HG03575 (cell line): ENCODE results near the gene JAM3.
"Not testable (repeated sequence)": the region's sequence is repeated elsewhere in the genome, so short reads cannot be mapped to it uniquely, and the experiment has no call there.

Source experiments
- ATAC-seq: cut with Tn5 transposase; IDR thresholded peaks from one replicate; pipeline ENCODE4 v1.9.1; 2021; ENCODE audit not compliant: unreplicated experiment, insufficient number of reproducible peaks, low FRiP score; ENCODE audit errors: extremely low read depth

JAM3 gene

GRCh38 chr11:134155946-134156865 is 87.3 kb downstream of the JAM3 start:
- ATAC-seq: no peak

- no peak for ATAC-seq
Measured at GRCh38 chr11:134157451-134157850, 88.6 kb downstream of the JAM3 start.

DNA sequence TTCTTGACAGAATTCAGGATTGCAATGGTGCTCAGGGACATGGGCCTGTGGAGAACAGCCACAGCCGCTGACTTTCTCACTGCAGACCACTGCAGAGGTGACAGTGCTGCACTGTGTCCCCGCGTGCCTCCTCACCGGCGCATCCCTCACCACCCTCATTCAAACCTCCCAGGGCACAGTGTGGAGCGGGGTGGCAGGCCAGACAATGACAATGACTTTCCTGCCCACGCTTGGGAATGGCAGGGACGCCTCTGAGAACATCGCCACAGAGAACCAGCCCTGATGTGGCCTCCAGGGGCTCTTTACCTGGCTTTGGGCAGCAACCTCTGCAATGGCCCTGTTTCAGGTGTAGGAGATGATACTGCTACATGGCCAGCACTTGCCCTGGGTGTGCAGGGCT is 89.2 kb downstream of the JAM3 start:
- no peak for ATAC-seq

DNA sequence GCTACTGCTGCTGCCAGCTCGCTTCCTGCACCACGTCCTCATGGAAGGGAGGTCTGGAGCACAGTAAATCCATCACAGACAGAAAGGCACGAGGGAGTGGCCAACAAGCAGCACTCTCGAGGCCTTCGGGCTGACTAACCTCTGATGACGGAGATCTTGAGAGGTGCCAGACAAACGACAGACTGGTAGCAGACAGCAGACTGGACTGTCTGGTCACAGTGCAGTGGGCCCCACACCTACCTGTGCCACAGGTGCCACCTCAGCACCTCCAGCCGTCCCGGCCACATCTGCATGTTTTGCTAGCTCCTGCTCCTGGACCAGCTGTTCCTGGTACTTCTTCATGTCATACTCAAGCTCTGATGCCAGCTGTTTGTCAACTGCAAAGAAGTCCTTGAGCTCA is 90.8 kb downstream of the JAM3 start:
- ATAC-seq: no peak

DNA sequence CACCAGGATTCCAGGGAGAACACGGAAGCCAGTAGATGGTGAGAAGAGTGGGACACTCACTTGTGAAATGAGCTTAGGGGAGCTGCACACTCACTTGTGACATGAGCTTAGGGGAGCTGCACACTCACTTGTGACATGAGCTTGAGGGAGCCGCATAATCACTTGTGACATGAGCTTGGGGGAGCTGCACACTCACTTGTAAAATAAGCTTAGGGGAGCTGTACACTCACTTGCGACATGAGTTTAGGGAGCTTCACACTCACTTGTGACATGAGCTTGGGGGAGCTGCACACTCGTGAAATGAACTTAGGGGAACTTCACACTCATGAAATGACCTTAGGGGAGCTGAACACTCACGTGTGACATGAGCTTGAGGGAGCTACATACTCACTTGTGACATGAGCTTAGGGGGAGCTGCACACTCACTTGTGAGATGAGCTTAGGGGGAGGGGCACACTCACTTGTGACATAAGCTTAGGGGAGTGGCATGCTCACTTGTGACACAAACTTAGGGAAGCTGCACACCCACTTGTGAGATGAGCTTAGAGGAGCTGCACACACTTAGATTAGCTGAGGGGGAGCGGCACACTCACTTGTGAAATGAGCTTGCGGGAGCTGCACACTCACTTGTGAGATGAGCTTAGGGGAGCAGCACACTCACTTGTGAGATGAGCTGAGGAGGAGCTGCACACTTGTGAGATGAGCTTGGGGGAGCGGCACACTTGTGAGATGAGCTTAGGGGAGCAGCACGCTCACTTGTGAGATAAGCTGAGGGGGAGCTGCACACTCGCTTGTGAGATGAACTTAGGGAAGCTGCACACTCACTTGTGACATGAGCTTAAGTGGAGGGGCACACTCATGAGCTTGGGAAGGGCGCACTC is 95.9 kb downstream of the JAM3 start:
- no peak for ATAC-seq

DNA sequence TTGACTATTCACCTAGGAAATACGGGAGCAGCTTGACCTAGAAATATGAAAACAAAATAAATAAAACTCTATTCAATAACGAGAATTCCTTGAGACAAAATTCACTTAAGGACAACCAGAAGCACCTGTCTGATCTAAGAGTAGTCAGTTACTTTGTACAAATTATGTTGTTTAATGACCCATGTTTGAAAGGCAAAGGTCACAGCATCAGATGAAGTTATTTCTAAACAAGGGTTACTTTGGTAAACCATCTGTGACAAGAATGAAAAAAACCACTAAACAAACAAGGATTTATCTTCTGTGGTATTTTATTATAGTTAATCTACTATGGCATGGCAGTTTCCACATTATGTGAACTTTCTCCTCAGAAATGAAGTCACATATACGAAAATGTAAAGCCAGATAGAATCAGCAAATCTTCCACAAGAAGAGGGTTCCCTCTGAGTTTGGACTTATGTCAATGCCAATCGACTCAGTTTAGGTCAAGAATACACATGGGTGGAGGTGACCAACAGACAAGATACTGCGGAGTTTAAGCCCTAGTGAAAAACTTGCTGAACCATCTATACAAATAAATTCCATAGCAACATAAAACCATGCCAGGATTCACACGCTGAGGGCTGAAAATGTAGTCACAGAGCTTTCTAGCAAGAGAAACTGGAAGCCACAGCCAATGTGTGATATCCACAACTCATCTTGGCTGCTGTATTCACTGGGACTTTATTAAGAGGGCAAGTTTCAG is 101.5 kb downstream of the JAM3 start:
- ATAC-seq: no peak

- no peak for ATAC-seq
Measured at GRCh38 chr11:134170919-134171281, 102.0 kb downstream of the JAM3 start.

DNA sequence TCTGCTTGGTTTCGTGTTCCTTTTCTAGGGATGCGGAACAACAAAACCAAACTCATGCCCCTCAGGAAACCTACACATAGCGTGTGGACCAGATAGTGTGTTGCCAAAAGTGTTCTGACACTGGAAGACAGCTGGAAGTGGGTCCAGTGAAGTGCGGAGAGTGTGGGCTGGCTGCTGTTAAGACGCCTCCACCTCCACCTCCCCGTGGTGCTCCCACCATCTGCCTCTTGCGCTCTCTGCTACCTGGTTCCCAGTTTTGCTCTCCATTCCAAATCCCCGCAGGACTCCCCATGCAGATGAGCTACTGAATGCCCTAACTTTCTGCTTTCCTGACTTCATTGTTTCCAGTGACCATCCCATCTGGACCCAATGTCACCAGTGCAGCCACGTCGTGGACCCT is 103.1 kb downstream of the JAM3 start:
- no peak for ATAC-seq

DNA sequence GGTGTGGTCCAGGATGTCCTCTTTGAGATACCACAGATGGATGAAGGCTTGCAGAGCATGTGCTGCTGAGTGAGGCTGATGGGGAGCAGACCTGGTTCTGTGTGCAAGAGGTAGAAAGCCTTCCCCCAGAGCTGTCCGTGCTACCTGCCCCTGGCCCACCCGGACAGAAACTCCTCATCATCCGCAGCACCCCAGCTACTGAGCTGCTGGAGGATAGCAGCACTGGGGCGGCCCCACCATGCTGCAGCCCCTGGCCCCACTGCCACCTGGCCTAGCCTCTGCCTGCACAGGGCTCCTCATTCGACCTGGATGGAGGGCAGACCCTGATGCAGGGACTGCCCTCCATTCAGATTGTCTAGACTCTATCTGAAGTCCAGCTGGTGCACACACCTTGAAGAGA is 104.4 kb downstream of the JAM3 start:
- no peak for ATAC-seq

- ATAC-seq: no peak
Measured at GRCh38 chr11:134176284-134176683, 107.4 kb downstream of the JAM3 start.

DNA sequence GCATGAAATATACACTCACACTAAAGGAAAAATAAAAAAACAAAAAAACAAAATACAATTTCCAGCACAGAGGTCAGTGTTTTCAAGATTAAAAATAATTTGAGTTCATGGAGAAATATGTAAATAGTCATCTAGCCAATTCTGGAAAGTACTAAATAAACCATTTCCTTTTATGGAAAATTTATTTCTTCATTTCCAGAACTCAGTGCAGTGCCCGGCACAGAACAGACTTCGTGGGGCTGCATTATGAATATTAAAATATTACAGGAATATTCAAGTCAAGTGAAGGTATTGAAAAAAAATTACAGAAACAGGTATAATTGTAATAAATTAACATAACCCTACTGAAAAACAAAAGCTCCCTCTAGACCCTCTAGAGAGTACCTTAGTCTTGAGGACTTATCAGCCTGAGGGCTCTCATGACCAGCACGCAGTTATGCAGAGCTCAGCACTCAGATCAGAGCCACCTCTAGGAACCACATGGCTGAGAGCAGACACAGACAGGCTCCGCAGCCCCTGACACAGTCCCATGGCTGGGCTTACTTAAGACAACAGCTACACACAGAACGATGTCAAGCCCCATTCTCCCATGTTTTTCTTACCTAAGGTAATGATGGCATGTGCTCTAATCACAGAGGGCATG is 109.3 kb downstream of the JAM3 start:
- no peak for ATAC-seq

GRCh38 chr11:134181707-134182106 is 112.8 kb downstream of the JAM3 start:
- ATAC-seq: no peak

DNA sequence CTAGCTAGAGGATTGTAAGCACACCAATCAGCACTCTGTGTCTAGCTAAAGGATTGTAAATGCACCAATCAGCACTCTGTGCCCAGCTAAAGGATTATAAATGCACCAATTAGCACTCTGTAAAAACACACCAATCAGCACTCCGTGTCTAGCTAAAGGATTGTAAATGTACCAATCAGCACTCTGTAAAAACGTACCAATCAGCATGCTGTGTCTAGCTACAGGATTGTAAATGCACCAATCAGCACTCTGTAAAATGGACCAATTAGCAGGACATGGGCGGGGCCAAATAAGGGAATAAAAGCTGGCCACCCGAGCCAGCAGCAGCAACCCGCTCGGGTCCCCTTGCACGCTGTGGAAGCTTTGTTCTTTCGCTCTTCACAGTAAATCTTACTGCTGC is 119.2 kb downstream of the JAM3 start:
- not testable (repeated sequence) for ATAC-seq

DNA sequence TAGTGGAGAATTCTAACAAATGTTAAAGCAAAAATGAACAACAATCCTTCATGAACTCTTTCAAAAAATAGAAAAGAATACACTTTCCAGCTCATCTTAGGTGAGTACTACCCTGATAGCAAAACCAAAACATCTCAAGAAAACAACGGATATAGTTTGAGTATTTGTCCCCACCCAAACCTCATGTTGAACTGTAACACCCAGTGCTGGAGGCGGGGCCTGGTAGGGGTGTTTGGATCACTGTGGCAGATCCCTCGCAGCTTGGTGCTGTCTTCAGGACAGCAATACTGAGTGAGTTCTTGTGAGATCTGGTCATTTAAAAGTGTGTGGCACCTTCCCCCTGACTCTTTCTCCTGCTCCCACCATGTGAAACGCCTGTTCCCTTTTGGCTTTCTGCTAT is 127.9 kb downstream of the JAM3 start:
- no peak for ATAC-seq

DNA sequence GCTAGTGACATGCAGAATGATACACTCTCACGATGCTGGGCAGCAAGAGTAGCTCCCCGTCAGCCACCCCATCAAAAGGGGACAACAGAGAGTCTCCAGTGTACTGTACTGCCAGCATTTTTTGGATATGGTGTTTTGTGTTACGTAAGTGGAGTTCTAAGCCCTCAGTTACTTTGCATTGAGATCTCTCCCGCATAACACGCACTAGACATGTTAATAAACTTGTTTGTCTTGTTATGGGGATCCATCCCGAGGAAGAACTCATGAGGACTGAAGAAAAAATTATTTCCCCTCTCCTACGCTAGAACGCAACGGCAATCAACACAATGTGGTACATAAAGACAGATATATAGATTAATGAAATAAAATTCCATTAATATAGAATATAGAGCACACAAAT is 130.7 kb downstream of the JAM3 start:
- ATAC-seq: no peak

GRCh38 chr11:134200688-134201087 is 131.8 kb downstream of the JAM3 start:
- ATAC-seq: no peak
